ENCODE data around the gene TXLNA.
"Not testable (repeated sequence)": the region's sequence is repeated elsewhere in the genome, so short reads cannot be mapped to it uniquely, and the experiment has no call there.

Gene TXLNA

DNA sequence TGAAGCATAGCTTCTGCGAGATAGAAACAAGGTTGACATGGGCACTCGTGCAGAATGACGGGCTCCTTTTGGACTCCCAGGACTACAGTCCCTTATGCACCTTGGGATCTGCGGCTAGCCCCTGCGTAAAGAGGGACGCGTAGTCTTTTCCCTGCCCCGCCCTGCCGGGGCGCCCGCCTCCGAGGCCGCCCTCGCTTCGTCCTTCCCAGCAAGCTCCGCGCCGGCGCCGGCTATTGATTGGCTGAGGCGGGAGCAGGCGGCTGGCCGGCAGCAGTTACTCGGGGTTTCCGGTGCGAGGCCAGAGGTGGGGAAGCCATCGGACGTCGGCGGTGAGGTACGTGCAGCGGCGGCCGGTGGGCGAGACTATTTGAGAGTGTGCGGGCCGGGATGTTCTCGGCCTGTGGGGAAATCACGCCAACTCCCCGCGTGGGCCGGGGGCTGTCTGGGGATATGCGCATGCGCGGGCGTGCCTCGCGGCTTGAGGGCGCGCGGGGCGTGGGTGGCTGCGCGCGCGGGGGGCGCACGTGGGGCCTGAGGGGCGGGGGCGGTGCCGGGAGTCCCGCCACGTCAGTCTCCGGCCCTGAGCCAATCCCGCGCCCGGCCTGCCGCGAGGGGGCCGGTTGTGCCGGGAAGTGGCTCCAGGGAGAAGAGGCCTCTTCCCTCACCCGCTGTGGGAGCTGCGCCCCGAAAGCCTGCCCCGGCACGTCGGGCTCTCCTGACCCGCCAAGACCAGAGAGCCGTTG is at the start of gene TXLNA:
TXLNA (plus strand) TSS at position 233 of the 743 bp plus-strand sequence. CDS start 671 bp downstream, outside the sequence.
- DNase-seq (ENCODE audit: low read depth, low spot score), result peak; percentile 95

- not testable (repeated sequence) for DNase-seq (ENCODE audit: low read depth, low spot score)
Observed at GRCh38 chr1:32133950-32134280, 45.6 kb upstream of the TXLNA start.

DNA sequence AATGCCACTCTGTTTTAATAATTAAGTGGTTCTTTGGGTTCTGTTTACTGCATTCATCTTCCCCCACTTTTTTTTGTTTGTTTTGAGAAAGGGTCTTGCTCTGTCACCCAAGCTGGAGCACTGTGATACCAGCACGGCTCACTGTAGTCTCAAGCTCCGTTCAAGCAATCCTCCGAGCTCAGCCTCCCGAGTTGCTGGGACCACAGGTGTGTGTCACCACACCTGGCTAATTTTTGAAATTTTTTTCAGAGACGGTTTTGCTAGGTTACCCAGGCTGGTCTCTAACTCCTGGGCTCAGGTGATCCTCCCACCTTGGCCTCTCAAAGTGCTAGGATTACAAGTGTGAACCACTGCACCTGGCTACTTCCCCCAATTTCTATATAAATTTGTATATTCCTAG is 42.4 kb upstream of the TXLNA start:
- DNase-seq (ENCODE audit: low read depth, low spot score), result no peak

GRCh38 chr1:32138965-32139364 is 40.5 kb upstream of the TXLNA start:
- DNase-seq (ENCODE audit: low read depth, low spot score), result no peak

GRCh38 chr1:32142446-32143301 is 36.8 kb upstream of the TXLNA start:
- DNase-seq (ENCODE audit: low read depth, low spot score), result peak; percentile 7

- not testable (repeated sequence) for DNase-seq (ENCODE audit: low read depth, low spot score)
Observed at GRCh38 chr1:32143302-32143695, 36.2 kb upstream of the TXLNA start.

GRCh38 chr1:32144033-32144432 is 35.4 kb upstream of the TXLNA start:
- no peak for DNase-seq (ENCODE audit: low read depth, low spot score)

- not testable (repeated sequence) for DNase-seq (ENCODE audit: low read depth, low spot score)
Observed at GRCh38 chr1:32147799-32148198, 31.7 kb upstream of the TXLNA start.

GRCh38 chr1:32150847-32151246 is 28.6 kb upstream of the TXLNA start:
- peak; percentile 28 for DNase-seq (ENCODE audit: low read depth, low spot score)

DNA sequence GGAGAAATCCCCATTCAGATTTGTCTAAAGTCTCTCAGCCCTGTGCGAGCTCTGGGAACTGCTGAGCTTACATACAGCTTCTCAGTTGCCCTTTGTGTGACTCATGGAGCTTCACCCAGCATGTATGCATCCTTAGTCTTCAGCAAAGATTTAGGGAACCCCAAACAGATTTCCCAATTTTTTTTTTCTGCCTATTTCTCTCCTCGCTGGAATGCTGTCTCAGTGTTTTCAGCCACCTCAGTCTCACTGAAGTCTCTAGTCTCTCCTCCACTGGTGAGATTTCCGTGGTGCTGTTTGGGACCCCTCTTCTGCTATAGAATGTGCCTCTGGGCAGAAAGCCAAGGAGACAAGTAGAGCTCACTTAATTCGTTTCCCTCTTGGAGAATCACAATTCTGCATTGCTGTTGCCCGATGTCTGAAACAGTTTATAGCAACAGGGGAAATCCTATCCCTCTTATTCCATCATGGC is 28.1 kb upstream of the TXLNA start:
- no peak for DNase-seq (ENCODE audit: low read depth, low spot score)

GRCh38 chr1:32159189-32159588 is 20.3 kb upstream of the TXLNA start:
- DNase-seq (ENCODE audit: low read depth, low spot score), result no peak

DNA sequence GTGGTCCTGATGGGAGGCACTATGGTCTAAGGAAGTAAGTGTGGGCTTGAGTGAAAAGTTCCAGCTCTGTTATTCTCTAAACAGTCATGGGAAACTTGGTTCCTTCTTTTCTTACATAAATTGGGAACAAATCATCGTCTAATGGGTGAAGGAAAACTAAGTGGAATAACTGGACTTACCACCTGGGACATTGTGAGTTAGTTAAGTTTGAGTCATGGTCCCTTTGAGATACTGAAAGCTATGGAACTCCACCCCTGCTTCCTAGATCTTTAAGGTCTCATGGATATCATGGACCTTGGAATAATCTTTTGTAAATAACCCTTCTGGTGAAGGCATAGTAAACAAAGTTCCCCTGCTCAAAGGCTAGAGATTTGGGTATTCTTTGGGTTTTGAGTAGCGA is 16.1 kb upstream of the TXLNA start:
- DNase-seq (ENCODE audit: low read depth, low spot score), result no peak

DNA sequence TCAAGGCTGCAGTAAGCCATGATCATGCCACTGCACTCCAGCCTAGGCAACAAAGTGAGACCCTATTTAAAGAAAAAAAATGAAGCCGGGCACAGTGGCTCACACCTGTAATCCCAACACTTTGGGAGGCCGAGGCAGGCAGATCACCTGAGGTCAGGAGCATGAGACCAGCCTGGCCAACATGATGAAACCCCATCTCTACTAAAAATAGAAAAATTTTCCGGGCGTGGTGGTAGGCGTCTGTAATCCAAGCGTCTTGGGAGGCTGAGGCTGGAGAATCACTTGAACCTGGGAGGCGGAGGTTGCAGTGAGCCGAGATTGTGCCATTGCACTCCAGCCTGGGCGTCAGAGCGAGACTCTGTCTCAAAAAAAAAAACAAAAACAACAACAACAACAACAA is 13.8 kb upstream of the TXLNA start:
- not testable (repeated sequence) for DNase-seq (ENCODE audit: low read depth, low spot score)

DNA sequence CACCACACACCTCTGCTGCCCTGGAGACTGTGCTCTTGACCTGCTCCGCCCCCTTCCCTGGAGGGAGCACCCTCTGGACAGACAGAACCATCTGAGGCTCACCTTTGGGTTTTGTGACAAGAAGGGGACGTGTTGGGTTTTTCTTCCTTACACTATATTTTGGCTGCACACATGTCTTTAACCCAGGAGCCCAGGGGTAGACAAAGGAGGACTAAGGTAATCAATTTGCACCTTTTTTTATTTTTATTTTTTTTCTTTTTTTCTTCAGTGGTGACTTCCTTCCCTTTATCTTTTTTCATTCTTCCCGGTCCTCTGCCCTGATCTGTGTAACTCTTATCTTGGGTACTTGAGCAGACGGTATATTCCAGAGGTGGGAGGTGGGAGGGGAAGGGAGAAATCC is 8.5 kb upstream of the TXLNA start:
- no peak for DNase-seq (ENCODE audit: low read depth, low spot score)

- no peak for DNase-seq (ENCODE audit: low read depth, low spot score)
Observed at GRCh38 chr1:32172621-32173245, 6.7 kb upstream of the TXLNA start.

GRCh38 chr1:32178380-32179192 is 889 bp upstream of the TXLNA start:
- DNase-seq (ENCODE audit: low read depth, low spot score), result no peak

DNA sequence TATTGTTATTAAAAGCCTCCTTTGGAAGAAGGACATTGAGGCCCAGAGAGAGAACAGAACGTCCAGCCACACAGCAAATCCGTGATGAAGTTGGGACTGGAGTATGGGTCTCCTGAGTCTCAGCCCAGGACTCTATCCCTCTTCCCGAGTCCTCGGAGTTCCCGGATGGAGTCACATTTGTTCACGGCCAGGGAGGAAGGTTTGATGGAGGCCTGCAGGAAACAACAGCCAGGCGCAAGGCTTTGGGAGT is 357 bp upstream of the TXLNA start:
- DNase-seq (ENCODE audit: low read depth, low spot score), result no peak

GRCh38 chr1:32180186-32181060 is 948 bp downstream of the TXLNA start:
- peak; percentile 73 for DNase-seq (ENCODE audit: low read depth, low spot score)

GRCh38 chr1:32181065-32181464 is 1.6 kb downstream of the TXLNA start:
- no peak for DNase-seq (ENCODE audit: low read depth, low spot score)

GRCh38 chr1:32181563-32181962 is 2.1 kb downstream of the TXLNA start:
- no peak for DNase-seq (ENCODE audit: low read depth, low spot score)

GRCh38 chr1:32182060-32182459 is 2.6 kb downstream of the TXLNA start:
- DNase-seq (ENCODE audit: low read depth, low spot score), result no peak
